GM21619 (cell line): ENCODE measurements around the gene ANP32A.
A peak's percentile ranks its signal among the peaks of the same experiment; 100 is the strongest.

ENCODE experiments used
- ATAC-seq: cut with Tn5 transposase; IDR thresholded peaks from one replicate; pipeline ENCODE4 v1.9.1; 2021; ENCODE audit not compliant: unreplicated experiment

Gene ANP32A

DNA sequence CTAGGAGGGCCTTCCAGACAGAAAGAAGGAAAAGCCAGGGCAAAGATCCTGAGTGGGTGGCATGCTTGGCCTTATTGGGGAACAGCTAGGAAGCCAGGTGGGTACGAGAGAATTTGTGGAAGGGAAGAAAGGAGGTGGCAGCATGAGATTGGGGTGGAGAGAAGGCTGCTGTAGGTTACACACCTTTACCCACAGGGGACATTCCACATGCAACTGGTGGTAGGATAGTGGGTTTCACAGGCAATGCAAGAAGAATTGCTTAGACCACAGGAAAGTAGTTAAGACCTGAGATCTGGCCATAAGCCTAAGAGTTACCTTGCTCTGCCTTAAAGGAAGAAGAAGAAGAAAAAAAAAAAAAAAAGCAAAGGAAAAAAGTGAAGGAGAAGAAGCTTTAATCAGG lies 19.8 kb downstream of the ANP32A start:
- no peak for ATAC-seq

DNA sequence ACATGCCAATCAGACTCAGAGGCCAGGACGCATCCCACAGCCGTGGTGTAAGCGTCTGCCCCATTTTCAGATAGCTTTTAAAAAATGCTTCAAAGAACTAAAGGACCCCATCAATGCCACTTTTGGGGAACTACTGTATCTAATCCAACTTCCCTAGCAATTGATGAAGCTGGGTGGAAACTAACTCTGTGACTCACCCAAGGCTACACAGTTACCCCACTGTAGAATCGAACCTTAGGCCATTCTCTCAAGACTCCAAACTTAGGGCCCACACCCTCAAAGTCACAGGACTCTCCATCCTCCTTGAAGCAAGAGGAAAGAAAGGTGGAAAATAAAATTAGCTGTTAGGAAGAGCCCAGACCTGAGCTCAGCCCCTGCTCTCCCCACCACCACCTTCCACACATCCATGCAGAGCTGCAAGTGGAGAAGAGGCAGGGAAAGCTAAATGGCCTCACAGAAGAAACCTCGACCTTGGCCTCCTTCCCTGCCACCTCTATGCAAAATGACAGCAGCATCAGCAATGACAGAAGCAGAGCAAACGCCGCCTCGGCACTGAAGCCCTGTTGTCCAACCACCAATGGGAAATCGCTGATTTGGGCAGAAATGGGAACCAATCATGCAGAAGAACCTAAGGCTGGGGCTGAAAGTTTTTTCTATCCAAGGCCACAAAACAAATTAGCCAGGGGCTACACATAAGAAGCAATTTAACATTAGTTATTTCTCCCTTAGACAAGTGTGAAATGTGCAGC lies 22.2 kb downstream of the ANP32A start:
- ATAC-seq = no peak

DNA sequence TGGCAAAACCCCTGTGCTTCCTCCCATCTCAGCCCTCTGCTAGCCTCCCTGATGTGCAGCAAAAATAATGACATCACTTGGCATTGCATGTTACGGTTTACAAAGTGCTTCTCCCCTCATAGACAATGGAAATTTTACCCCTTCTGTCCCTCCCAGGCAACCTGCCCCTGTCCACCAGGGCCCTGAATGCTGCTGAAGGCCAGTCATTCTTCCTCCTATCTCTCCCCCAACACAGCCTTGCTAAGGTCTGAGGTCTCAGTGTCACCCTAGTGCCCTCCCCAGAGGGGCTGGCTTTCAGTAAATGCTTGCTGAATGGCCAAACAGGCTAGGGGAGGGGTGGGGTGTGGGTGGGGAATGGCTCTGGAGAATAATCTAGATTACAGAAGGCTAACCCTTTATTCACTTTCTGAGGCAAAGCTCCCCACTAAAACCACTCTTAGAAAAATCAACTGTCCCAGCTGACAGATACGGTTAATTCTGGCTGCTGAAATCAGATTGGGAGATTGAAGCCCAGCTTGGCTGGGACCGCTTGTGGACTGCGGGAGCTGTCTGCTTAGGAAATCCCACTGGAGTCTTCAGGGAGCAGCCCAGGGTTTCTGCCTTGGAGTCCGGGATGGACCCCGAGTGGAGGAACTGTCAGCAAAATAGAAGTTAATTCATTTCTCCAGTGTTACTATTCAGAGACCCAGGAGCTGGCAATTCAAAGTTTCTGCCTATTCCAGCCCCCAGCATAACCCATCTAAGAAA lies 22.9 kb downstream of the ANP32A start:
- no peak for ATAC-seq

DNA sequence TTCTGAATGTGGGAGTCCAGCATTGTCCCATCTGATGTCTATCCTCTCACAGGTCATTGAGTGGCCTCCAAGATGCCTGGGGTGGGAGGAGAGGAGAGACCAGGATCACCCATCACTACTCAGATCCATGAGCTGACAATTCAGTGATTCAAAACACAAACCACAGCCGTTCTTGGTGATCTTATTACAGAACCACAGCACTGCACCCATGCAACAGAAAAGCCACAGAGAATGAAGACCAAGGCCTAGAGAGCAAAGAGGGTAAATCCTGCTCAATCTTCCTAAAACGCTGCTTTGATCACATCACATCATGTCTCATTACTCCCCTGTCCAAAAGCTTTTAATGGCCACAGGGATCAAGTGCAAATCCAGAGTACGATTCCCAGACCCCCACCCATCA lies 23.5 kb downstream of the ANP32A start:
- ATAC-seq = no peak

DNA sequence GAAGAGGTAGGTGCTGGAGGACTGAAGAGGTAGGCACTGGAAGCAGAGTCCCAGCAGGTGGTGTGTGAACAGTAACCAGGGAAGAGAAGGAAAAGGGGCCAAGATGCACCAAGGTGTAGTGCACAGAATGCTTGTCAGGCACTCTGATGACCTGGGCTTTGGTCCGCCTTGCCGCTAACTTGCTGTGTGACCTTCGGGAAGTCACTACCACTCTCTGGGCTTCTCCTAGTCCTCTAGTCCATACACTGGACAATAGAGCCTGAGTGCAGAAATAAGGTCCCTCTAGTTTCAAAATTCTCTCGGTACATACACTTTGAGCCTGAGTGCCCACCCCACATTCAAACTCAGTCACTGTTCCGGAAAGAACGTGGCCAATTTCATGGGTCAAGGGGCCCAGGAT lies 24.1 kb downstream of the ANP32A start:
- ATAC-seq = no peak

DNA sequence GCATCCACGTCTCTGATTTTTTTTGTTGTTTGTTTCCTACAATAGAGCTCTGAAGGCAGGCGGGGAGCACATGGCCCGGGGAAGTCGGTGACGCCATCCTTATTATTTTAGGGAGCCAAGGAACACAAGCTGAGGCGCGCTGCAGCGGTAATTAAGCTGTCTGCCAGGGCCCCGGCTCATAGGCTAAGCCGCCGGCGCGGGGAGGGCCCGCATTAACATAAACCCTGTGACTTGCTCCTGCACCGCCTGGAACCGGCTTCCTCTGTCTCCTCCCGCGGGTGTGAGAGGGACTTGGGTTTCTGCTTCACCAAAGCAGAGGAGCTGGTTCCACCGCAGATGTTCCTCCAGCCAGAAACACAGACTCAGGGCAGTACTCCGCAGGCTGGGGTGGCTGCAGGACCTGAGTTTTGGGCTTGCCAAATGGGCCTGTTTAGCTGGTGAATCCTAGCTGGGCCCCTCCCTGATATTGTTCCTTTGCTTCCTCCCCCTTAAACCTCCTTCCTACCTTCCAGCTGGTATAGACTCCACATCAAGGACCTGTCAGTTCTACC lies 25.3 kb downstream of the ANP32A start:
- ATAC-seq = peak; percentile 48

DNA sequence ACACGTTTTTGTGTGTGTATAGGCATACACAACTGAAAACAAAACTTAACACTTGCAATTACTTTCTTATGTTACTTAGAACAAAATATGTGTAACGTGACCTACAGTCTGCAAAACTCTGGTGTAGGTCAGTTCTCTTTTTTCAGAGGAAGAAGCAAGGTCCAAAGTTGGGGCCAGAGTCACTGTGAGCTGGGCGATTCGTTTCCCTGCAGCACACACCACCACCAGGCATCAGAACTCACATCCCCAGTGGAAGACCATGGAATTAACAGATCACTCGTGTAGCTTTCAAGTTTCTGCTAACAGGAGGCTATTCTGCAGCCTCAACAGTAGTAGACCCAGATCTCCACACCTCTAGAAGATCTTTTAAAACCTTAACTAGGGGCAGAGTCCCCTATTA lies 25.8 kb downstream of the ANP32A start:
- no peak for ATAC-seq

DNA sequence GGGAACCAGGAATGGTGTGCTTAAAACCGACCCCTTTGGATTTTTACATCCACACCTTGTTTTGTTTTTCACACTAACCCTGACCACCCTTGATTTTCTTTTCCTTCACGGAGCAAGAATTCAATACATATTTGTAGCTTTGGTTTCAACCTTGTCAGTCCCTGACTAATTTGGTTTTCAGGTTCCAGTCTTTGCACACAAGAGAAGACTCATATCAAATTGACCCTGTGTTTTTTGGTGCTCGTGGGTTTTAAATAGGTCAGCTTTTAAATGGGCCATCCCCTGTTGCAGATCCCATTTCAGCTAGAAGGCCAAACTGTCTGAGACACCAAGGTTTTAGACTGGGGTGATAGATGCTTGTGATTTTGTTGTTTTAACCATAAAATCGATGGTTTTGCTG lies 26.4 kb downstream of the ANP32A start:
- no peak for ATAC-seq

DNA sequence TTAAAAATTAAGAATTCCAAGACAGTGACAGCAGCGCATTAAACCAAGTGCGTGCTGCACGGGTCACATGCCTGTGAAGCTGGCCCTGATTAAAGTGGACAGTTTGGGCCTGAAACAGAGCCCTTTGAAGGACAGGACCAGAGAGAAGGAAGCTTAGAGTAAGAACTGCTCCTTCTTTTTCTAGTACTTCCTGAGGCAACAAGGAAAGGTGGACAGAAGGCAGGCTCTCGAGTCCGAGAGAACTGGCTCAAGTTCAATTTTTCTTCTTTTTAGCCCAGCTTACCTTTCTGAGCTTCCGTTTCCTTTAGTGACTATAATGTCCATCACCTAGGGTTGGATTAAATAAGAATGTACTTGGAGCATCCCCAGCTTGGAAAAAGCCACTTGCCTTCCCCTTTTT lies 26.9 kb downstream of the ANP32A start:
- no peak for ATAC-seq

DNA sequence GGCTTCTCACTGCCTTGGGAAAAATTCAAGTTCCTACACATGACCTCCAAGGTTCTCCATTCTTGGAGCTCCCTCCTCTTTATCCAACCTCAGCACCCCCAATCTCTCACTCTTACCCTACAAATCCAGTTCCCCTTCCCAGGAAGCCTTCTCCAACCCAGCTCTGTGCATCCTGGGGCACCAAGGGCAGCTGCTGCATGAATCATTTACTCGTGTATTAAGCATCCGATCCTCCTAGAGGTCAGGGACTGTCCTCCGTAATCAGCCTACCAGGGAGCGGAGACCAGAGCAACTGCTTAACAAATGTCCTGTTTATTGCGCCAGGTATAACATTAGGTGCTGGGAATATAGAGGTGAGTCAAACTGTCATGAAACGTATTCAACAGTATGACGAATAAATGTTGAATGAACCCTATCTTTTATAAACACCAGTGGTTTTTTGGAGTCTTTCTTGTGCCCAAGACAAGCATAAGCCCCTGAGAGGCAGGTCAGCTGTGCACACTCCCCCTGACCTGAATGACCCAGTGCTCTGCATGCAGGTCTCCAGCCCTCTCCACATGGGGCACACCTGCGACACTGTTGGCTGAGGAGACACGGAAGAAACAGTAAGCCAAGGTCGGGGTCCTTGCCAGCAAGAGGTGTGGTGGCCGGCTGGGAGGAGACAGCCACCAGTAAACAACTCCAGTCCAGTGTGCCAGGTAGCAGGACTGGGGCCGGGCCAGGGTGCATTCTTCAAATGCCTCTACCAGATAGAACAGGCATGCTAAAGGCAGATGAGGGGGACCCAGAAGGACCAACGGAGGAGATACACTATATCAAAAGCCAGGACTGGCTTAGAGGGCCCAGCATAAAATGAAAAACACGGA lies 27.6 kb downstream of the ANP32A start:
- no peak for ATAC-seq

DNA sequence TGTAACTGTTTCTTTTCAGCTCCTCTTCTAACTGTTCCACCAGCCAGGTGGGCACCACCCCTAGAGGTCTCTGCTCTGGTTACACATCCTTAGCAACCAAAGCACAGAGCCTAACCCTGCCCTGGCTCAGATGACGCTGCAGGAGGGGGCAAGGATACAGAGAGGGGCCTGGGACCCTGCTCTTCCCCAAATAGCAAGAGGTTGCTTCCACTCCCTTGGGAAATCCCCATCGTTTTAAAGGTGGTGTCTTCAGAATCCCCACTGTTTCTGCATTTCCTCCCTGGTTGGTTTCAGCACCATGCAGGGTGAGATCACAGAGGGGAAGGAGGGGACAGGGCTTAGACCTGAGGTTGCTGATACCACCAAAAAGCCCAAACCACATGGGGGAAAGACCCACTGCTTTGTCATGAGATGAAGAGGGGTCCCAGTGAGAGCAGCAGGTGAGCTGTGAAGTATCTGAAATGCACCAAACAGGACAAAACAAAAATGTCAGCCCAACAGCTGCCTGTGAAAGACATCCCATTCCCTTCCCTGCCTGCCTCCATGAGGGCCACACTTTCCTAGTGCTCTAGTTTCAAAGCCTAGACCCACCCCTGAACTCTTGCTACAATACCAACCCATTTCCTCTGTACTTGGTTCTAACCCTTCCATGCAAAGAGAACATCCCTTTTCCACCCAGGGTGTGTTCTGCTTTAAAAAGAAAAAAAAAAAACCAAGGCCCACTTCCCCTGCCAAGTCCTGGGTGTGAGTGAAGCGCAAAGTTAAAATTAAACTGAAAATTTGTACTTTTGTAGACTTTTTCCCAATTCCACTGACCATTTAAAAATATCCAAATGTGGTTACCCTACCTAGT lies 29.0 kb downstream of the ANP32A start:
- ATAC-seq = peak; percentile 53

DNA sequence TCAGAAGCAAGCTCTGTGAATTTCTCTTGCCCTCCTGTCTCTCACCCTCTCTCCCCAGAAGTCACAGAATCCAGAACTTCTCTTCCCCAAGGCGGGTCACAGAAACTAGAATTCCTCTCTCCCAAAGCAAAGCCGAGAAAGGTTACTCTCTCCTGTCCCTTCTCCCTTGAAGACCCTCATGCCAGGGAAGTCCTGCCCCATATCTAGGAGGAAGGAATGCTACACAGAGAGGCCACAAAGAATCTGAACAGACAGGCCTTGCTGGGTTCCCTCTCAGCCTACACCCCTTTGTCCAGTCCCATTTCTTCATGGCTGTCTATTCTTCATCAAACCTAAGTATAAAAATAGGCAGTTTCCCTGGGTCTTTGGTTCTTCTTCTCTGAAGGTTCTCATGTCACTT lies 29.8 kb downstream of the ANP32A start:
- no peak for ATAC-seq

DNA sequence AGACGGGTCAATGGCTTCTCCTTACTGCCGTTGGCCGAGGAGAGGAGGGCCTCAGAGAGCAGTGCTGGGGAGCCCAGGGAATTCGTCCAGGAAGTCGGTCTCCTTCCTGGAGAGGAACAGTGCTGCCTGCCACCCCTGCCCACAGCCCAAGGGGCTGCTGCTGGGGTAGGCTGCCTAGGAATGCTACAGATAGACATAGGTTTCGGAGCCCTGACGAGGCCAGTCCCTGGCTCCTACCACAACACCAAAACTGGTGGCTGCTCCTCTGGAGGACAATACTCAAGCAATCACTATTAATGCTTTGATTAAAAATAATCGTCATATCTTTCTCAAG lies 30.5 kb downstream of the ANP32A start:
- ATAC-seq = no peak

DNA sequence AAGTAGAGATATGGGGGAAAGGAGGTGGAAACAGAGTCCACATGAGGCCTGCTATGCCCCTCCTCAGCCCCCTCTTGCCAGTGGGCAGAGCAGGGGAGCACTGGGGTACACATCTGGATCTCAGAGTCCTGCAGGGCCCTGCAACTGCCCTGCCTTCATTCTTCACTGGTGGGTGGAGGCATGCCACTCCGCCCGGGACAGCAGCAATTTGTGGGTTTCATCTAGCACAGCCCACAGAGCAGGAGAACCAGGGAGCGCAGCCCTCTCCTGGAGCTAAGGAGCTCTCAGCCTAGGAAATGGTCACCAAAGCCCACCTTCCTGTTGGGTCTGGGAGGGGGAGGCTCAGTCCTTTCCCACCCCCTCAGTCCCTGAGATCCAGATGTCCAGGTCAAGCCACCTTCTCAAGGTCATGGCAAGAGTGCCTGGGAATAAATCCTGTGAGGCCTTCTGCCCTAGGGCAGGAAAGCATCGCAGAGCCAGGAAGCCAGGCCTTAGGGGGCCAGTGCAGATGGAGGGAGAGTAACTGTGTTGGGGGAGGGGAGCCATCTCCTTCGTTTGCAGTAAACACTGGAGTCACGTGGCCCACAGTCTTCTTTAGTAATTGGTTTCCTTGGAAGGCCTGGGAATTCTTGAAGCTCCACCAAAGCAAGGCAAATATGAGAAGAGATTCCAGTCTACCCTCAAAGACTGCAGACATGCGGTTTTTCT lies 31.0 kb downstream of the ANP32A start:
- no peak for ATAC-seq

DNA sequence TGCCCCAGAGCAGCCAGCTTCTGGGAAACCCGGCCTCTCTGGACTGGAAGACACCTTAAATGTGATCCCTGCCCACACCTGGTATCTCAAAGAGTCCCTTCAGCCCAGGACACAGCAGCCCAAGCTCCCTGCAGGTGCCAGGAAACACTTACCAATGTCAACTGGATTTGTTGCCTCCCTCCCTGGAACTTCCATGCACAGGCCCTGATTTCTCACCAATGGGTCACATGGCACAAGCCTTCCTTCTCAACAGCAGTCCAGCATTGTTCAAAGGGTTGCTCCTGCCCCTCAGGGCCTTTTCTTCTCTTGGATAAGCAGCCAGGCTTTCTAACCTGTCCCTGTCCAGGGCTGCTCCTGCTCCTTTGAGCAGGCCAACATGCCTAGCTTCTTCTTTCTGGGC lies 31.6 kb downstream of the ANP32A start:
- ATAC-seq = no peak

DNA sequence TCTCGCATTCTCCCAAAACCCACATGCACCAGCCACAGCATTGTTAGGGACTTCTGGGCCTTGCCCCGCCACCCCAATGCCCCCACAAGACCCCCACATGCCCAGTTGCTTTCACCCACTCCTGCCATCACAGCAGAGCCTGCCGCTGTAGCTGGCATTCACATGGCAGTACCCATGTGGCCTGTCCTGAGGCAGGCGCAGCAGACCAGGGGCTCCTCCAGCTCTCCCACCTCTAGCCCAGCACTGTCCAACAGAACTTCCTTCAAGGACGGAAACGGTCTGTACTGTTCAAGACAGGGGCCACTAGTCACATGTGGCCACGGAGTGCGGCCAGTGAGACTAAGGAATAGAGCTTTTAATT lies 32.5 kb downstream of the ANP32A start:
- no peak for ATAC-seq

DNA sequence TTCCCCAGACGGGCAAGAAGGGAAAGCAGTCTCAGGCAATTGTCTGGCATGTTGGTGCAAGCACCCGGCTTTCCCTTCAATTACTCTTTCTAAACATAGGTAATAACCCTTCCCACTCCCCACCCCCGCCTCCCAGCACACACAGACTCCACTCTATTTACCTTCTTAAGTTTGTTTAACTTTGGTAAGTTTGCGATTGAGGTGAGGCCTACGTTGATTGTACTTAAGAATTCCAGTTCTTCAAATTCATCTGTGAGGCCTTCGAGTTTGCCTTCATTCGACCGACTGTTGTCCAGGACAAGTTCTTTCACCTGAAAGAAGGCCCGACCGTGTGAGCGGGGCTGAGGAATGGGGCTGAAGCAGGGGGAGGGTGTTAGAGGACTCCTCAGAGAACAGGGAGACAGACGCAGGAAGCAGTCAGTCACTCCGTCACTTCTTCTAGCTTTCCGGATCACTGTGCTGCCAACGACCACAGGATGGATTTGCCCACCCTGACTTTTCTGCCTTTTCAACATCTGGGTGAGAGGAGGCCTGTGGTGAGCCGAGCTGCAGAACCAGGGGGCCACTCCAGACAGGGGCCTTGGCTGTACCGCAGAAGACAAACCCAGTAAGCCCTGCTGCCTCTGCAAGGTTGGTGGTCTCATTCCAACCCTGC lies 33.0 kb downstream of the ANP32A start:
- ATAC-seq = no peak

DNA sequence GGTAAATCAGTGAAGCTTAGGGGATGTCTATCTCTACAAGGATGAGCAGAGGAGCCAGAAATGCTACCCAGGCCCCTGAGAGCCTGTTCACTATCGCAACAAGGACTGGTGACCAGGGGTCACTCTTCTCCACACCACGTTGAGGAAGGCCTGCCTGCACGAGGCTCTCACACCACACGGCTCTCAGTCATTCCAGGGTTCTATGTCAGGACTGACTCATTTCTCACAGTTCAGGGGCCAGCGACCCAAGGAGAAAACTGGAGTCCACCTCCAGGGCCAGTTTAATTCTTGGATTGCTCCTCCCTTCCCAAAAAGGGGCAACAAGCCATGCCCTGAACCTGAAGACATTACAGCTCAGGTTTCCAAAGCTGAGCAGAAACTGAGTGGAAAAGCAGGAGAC lies 33.9 kb downstream of the ANP32A start:
- ATAC-seq = no peak

DNA sequence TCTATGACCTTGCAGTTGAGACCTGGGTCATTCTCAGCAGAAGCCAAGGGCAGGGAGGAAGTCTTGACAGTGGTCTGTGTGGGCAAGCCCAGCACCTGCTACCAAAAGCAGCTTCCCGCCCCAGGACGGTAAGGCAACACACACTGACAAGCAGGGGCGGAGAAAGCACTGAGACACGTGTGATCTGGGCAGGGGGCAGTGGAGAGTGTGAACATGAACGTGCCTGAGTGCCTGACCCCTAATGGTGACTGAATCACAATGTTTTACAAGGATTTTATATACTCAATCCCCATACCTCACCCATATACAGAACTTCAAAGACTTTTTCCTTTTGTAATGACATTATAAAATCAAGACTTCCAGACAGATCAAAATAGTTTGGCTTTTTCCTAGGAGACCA lies 35.2 kb downstream of the ANP32A start:
- ATAC-seq = no peak

DNA sequence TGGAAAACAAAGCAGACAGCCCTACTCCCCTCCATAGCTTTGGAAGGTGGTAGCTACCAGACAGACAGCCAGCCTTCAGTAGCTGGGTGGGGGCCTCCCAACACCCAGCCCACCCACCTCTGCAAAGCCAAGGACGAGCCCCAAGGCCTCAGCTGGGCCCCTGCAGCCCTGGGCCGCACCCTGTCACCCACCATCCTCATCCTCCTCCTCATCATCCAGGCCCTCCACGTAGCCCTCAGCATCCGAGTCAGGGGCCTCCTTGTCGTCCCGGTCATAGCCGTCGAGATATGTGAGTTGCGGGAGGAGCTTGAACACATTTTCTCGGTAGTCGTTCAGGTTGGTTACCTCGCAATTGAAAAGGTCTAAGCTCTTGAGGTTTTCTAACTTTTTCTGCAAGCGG lies 36.5 kb downstream of the ANP32A start:
- ATAC-seq = no peak
